Measurements from ENCODE around the gene CALM1.
A peak's percentile ranks its signal among the peaks of the same experiment; 100 is the strongest.

Gene CALM1

GRCh38 chr14:90450667-90451066, 53.8 kb downstream of the CALM1 start:
- no peak overlapping the region for H3K4me3 ChIP-seq (ENCODE audit: low read depth, low read length)
- no peak for DNase-seq (ENCODE audit: low read depth)
- TF ChIP-seq CTCF (IDR thresholded peaks at IDR 0.05; ENCODE audit: insufficient read depth, low read depth, low read length, missing control alignments): no peak

- no peak overlapping the region for H3K4me3 ChIP-seq (ENCODE audit: low read depth, low read length)
- DNase-seq (ENCODE audit: low read depth): no peak
- no peak for TF ChIP-seq CTCF (IDR thresholded peaks at IDR 0.05; ENCODE audit: insufficient read depth, low read depth, low read length, missing control alignments)
Measured at GRCh38 chr14:90451443-90451842, 54.6 kb downstream of the CALM1 start.

GRCh38 chr14:90451961-90452360, 55.1 kb downstream of the CALM1 start:
- no peak for TF ChIP-seq CTCF (IDR thresholded peaks at IDR 0.05; ENCODE audit: insufficient read depth, low read depth, low read length, missing control alignments)
- H3K4me3 ChIP-seq (ENCODE audit: low read depth, low read length): no peak overlapping the region
- no peak for DNase-seq (ENCODE audit: low read depth)

GRCh38 chr14:90452366-90452765, 55.5 kb downstream of the CALM1 start:
- DNase-seq (ENCODE audit: low read depth): no peak
- no peak overlapping the region for H3K4me3 ChIP-seq (ENCODE audit: low read depth, low read length)
- no peak for TF ChIP-seq CTCF (IDR thresholded peaks at IDR 0.05; ENCODE audit: insufficient read depth, low read depth, low read length, missing control alignments)

- H3K4me3 ChIP-seq (ENCODE audit: low read depth, low read length): no peak overlapping the region
- TF ChIP-seq CTCF (IDR thresholded peaks at IDR 0.05; ENCODE audit: insufficient read depth, low read depth, low read length, missing control alignments): no peak
- no peak for DNase-seq (ENCODE audit: low read depth)
Measured at GRCh38 chr14:90453401-90453951, 56.6 kb downstream of the CALM1 start.

GRCh38 chr14:90454041-90455000, 57.5 kb downstream of the CALM1 start:
- no peak overlapping the region for H3K4me3 ChIP-seq (ENCODE audit: low read depth, low read length)
- no peak for TF ChIP-seq CTCF (IDR thresholded peaks at IDR 0.05; ENCODE audit: insufficient read depth, low read depth, low read length, missing control alignments)
- DNase-seq (ENCODE audit: low read depth): peak; percentile 36
